ENCODE results near the gene LIMK1. TPM values are rescaled to one million over a fixed set of nuclear protein-coding genes. Genes with fewer than 3 reads are reported as not detected.
A peak's percentile ranks its signal among the peaks of the same experiment; 100 is the strongest.
"Not testable (repeated sequence)": the region's sequence is repeated elsewhere in the genome, so short reads cannot be mapped to it uniquely, and the experiment has no call there.

LIMK1 gene
- total and polyA plus RNA-seq, 2 experiments from 2014 or later = 15.6 to 54.4 TPM

DNA sequence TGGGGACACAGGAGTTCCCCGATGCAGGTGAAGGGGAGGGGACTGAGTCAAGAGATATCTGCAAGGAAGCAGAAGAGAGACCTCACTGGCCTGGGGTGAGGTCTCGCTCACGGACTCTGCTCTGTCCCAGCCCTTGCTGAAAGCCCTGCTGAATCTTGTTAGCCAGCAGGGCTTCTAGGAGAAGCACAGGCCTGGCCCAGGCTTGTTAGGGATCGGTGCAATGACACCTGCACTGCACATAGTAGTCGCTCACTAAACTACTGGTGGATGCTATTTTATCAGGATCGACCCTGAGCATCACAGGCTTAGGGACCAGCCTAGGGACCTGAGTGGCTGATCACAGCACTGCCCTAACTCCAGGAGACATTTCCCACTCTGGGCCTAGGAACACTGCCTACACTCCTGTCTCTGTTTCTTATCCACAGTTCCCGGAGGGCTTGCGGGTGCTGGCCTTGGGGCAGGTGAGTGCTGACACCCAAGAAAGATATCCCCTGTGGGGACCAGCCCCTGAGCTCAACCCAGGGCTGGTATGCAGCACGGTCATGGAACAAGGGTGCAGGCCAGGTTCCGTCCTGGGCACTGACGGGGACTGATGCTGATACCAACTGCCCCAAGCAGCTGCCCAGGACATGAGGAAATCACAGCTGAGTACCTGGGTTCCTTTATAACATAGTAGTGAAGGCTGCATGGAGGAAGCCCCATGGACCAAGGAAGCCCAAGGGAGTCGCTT lies 42.6 kb upstream of the LIMK1 start:
- no peak for TF ChIP-seq CTCF (IDR thresholded peaks at IDR 0.05; ENCODE audit: low read depth, low read length)

DNA sequence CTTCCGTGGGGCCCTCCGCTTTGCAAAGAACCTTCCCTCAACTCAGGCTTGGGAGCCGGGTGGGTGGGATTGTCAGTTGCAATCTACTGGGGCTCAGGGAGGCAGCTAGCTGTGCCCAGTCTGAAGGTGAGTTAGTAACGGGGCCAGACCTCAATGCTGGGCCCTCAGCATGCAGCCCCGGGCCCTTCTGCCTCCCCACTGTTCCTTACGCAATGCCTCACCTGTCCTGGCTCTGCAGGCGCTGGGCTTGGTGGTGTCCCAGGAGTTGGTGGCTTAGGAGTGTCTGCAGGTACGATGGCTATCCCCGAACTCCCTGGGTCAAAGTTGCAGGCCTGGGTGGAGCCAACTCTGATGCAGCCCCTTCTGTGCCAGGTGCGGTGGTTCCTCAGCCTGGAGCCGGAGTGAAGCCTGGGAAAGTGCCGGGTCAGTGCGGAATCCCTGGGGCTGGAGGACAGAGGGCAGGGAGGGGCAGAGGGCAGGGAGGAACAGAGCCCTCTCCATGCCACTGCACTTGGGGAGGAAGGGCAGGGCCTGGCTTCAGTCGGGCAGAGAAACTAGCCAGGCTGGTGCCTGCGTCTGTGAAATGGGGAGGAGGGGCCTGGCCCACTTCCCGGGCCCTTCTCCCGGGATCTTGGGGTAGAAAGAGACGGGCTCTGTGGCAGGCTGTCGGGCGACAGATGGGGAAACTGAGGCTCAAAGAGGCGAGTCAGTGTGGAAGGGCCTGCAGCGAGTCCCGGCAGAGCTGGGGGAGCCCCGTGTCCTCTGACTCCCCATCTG lies 40.7 kb upstream of the LIMK1 start:
- TF ChIP-seq CTCF (IDR thresholded peaks at IDR 0.05; ENCODE audit: low read depth, low read length) = no peak
- Histone ChIP-seq H3K27ac (no peak overlapping the region), H3K4me1 (ENCODE audit: low read depth) (peaks cover 3% of the 10 kb centered on the region), H3K4me3 (no peak overlapping the region), H3K36me3 (no peaks in the 10 kb centered on the region), H3K9me3 (ENCODE audit: low read depth) (no peaks in the 10 kb centered on the region), H3K27me3 (no peaks in the 10 kb centered on the region)
- no peak for DNase-seq (ENCODE audit: low read depth in 1 of 2, low spot score in 1 of 2)

More for the DNA sequence above, 42.6 kb upstream of the LIMK1 start:
- Histone ChIP-seq H3K36me3 (no peaks in the 10 kb centered on the region), H3K9me3 (ENCODE audit: low read depth) (no peaks in the 10 kb centered on the region), H3K27me3 (no peaks in the 10 kb centered on the region), H3K4me1 (ENCODE audit: low read depth) (peaks cover 3% of the 10 kb centered on the region), H3K27ac (no peak overlapping the region), H3K4me3 (no peak overlapping the region)
- DNase-seq (ENCODE audit: low read depth in 1 of 2, low spot score in 1 of 2) = no peak

DNA sequence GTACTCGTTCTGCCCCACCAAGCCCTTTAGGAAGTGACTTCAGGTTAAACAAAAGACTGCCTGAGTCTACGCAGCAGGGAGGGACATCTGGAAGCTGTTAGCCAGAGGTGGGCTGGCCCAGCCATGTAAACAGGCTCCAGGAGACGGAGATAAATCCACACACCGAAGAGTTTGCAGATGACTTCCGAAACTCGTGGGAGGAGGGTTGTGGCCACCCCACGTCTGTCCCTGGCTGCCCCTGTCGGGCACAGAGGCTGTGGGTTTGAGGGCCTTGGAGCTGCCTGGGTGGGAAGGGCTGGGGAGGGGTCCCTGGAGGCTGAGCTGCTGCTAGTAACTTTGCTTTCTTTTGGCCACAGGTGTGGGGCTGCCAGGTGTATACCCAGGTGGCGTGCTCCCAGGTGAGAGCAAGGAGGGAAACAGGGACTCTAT lies 40.1 kb upstream of the LIMK1 start:
- Histone ChIP-seq H3K9me3 (ENCODE audit: low read depth) (no peaks in the 10 kb centered on the region), H3K4me3 (no peak overlapping the region), H3K27ac (no peak overlapping the region), H3K4me1 (ENCODE audit: low read depth) (peaks cover 3% of the 10 kb centered on the region), H3K36me3 (no peaks in the 10 kb centered on the region), H3K27me3 (no peaks in the 10 kb centered on the region)
- DNase-seq (ENCODE audit: low read depth in 1 of 2, low spot score in 1 of 2) = peak in 1 of 2 donors; percentile 36
- TF ChIP-seq CTCF (IDR thresholded peaks at IDR 0.05; ENCODE audit: low read depth, low read length) = no peak

GRCh38 chr7:74044366-74045350 lies 38.9 kb upstream of the LIMK1 start:
- Histone ChIP-seq H3K4me1 (ENCODE audit: low read depth) (peaks cover 3% of the 10 kb centered on the region), H3K36me3 (no peaks in the 10 kb centered on the region), H3K27ac (no peak overlapping the region), H3K9me3 (ENCODE audit: low read depth) (no peaks in the 10 kb centered on the region), H3K27me3 (no peaks in the 10 kb centered on the region), H3K4me3 (no peak overlapping the region)
- TF ChIP-seq CTCF (IDR thresholded peaks at IDR 0.05; ENCODE audit: low read depth, low read length) = no peak
- DNase-seq (ENCODE audit: low read depth in 1 of 2, low spot score in 1 of 2) = no peak

- H3K4me1 ChIP-seq (ENCODE audit: low read depth); DNase-seq (ENCODE audit: low read depth in 1 of 2, low spot score in 1 of 2); H3K4me3 ChIP-seq; H3K36me3 ChIP-seq; H3K27ac ChIP-seq; H3K9me3 ChIP-seq (ENCODE audit: low read depth); H3K27me3 ChIP-seq: not testable (repeated sequence)
Observed at GRCh38 chr7:74046581-74046980, 37.0 kb upstream of the LIMK1 start.
